IMR-90 (cell line): ENCODE data around the gene ANKRD53. TPM values are rescaled to one million over a fixed set of nuclear protein-coding genes. Genes with fewer than 3 reads are reported as not detected.

Experiments
- ATAC-seq: fragments of 200-7000 bp; cut with Tn5 transposase; 2 replicates; pipeline ENCODE4 v1.9.1; 2020; ENCODE audit warnings: low read depth, mild to moderate bottlenecking, moderate library complexity
- BruUV-seq: library from RNA; stranded (reverse); fragments of 400-500 nt; replicated peaks from 2 replicates; lab custom pipeline; 2021; lab: Mats Ljungman, UMichigan
- CTCF ChIA-PET: fragments of 300-600 bp; formaldehyde crosslinking; extraction: SDS; loops from one replicate; lab custom pipeline; 2021; ENCODE audit warnings: antibody characterized with exemption; lab: Yijun Ruan, JAX
- POLR2A ChIA-PET: fragments of 300-600 bp; sonication (Branson Sonifier 250); formaldehyde crosslinking; loops from one replicate; lab custom pipeline; 2022; ENCODE audit warnings: antibody characterized with exemption; ENCODE audit not compliant: unreplicated experiment; lab: Charles Lee
- DNase-seq: peaks from one replicate; pipeline ENCODE4 v3.0.0; 2013
- H2AFZ ChIP-seq: replicated peaks from 2 replicates; pipeline ENCODE3; 2013; ENCODE audit warnings: low read length, mild to moderate bottlenecking; ENCODE audit not compliant: poor library complexity
- H2AK5ac ChIP-seq: 2 replicates; pipeline ENCODE4 v1.6.1; 2013; ENCODE audit warnings: low read depth, low read length, inconsistent platforms
- H2AK9ac ChIP-seq: replicated peaks from 2 replicates; pipeline ENCODE3; 2013; ENCODE audit warnings: mild to moderate bottlenecking, low read depth, low read length, moderate library complexity; ENCODE audit not compliant: poor library complexity
- H2BK120ac ChIP-seq: 2 replicates; pipeline ENCODE4 v1.6.1; 2013; ENCODE audit warnings: low read depth, low read length, inconsistent platforms
- H2BK15ac ChIP-seq: 3 replicates; pipeline ENCODE4 v1.6.1; 2013; ENCODE audit warnings: low read depth, low read length, inconsistent platforms
- H2BK20ac ChIP-seq: 2 replicates; pipeline ENCODE4 v1.6.1; 2013; ENCODE audit warnings: low read depth, mild to moderate bottlenecking, inconsistent platforms, low read length, moderate library complexity
- H2BK5ac ChIP-seq: 2 replicates; pipeline ENCODE4 v1.6.1; 2013; ENCODE audit warnings: mild to moderate bottlenecking, low read depth, low read length, inconsistent platforms; ENCODE audit not compliant: poor library complexity, severe bottlenecking
- H3K14ac ChIP-seq: replicated peaks from 2 replicates; pipeline ENCODE4 v1.6.1; 2013; ENCODE audit warnings: low read depth, low read length, inconsistent platforms
- H3K18ac ChIP-seq: 2 replicates; pipeline ENCODE4 v1.6.1; 2013; ENCODE audit warnings: low read depth, low read length, control low read depth
- H3K23ac ChIP-seq: 2 replicates; pipeline ENCODE4 v1.6.1; 2013; ENCODE audit warnings: low read depth, low read length, inconsistent platforms
- H3K27ac ChIP-seq: 2 replicates; pipeline ENCODE4 v1.5.1; 2013; ENCODE audit warnings: mild to moderate bottlenecking, control low read depth, low read length; ENCODE audit not compliant: insufficient read depth
- H3K27me3 ChIP-seq: 2 replicates; pipeline ENCODE4 v1.6.1; 2013; ENCODE audit warnings: low read length; ENCODE audit not compliant: control insufficient read depth, insufficient read depth
- H3K36me3 ChIP-seq: 2 replicates; pipeline ENCODE4 v1.6.1; 2013; ENCODE audit warnings: low read length, mixed read lengths; ENCODE audit not compliant: control insufficient read depth, insufficient read depth
- H3K4ac ChIP-seq: 2 replicates; pipeline ENCODE4 v1.6.1; 2013; ENCODE audit warnings: low read depth, low read length, inconsistent platforms
- H3K4me1 ChIP-seq: 2 replicates; pipeline ENCODE4 v1.6.1; 2013; ENCODE audit warnings: low read length, mixed read lengths; ENCODE audit not compliant: control insufficient read depth, insufficient read depth
- H3K4me2 ChIP-seq: 2 replicates; pipeline ENCODE4 v1.6.1; 2013; ENCODE audit warnings: low read depth, mild to moderate bottlenecking, control low read depth, low read length, moderate library complexity
- H3K4me3 ChIP-seq: 2 replicates; pipeline ENCODE4 v1.5.1; 2013; ENCODE audit warnings: low read depth, mild to moderate bottlenecking, control low read depth, low read length, moderate library complexity; ENCODE audit not compliant: insufficient read depth
- H3K56ac ChIP-seq: 2 replicates; pipeline ENCODE4 v1.6.1; 2013; ENCODE audit warnings: low read length, inconsistent platforms; ENCODE audit not compliant: insufficient read depth; ENCODE audit errors: extremely low read depth
- H3K79me1 ChIP-seq, 2 experiments: 2 replicates each; pipeline ENCODE4 v1.6.1; 2013; ENCODE audit warnings: low read length in 2 of 2, inconsistent platforms in 1 of 2, low read depth in 1 of 2
- H3K9ac ChIP-seq: 2 replicates; pipeline ENCODE4 v1.6.1; 2013; ENCODE audit warnings: low read depth, low read length, control low read depth
- H3K9me1 ChIP-seq: 2 replicates; pipeline ENCODE4 v1.6.1; 2013; ENCODE audit warnings: low read length, inconsistent platforms; ENCODE audit not compliant: insufficient read depth
- H3K9me3 ChIP-seq: 2 replicates; pipeline ENCODE4 v1.6.1; 2013; ENCODE audit warnings: low read length; ENCODE audit not compliant: control insufficient read depth, insufficient read depth
- H4K20me1 ChIP-seq: 2 replicates; pipeline ENCODE4 v1.6.1; 2013; ENCODE audit warnings: low read length, inconsistent platforms; ENCODE audit not compliant: insufficient read depth
- H4K5ac ChIP-seq: 2 replicates; pipeline ENCODE4 v1.6.1; 2013; ENCODE audit warnings: mild to moderate bottlenecking, low read depth, low read length, control low read depth
- H4K8ac ChIP-seq, 2 experiments: 2 replicates each; pipeline ENCODE4 v1.6.1; 2013; ENCODE audit warnings: low read depth in 2 of 2, low read length in 2 of 2, control low read depth in 1 of 2, inconsistent platforms in 1 of 2
- H4K91ac ChIP-seq: 2 replicates; pipeline ENCODE4 v1.6.1; 2013; ENCODE audit warnings: low read depth, low read length, inconsistent platforms; ENCODE audit not compliant: insufficient read depth
- BHLHE40 ChIP-seq: fragments of 150-350 bp; IDR thresholded peaks from 2 replicates; pipeline ENCODE4 v1.6.1; 2016; ENCODE audit warnings: mild to moderate bottlenecking, low read depth, low read length
- CEBPB ChIP-seq: IDR thresholded peaks from 2 replicates; pipeline ENCODE4 v1.6.1; 2012; ENCODE audit warnings: low read depth, low read length, improper control_type of control experiment
- CHD1 ChIP-seq: IDR thresholded peaks from 2 replicates; pipeline ENCODE4 v1.6.1; 2012; ENCODE audit warnings: low read depth, low read length, improper control_type of control experiment
- ELK1 ChIP-seq: fragments of 150-350 bp; IDR thresholded peaks from 2 replicates; pipeline ENCODE4 v1.6.1; 2016; ENCODE audit warnings: low read depth, mild to moderate bottlenecking, low read length, moderate library complexity, borderline replicate concordance
- FOS ChIP-seq: fragments of 150-350 bp; IDR thresholded peaks from 2 replicates; pipeline ENCODE4 v1.6.1; 2016; ENCODE audit warnings: low read depth, low read length
- MAFK ChIP-seq: IDR thresholded peaks from 2 replicates; pipeline ENCODE4 v1.6.1; 2012; ENCODE audit warnings: low read depth, low read length, improper control_type of control experiment
- MAZ ChIP-seq: IDR thresholded peaks from 2 replicates; pipeline ENCODE4 v1.6.1; 2012; ENCODE audit warnings: low read depth, mild to moderate bottlenecking, low read length, improper control_type of control experiment, moderate library complexity, borderline replicate concordance
- MXI1 ChIP-seq: IDR thresholded peaks from 2 replicates; pipeline ENCODE4 v1.6.1; 2012; ENCODE audit warnings: low read depth, mild to moderate bottlenecking, low read length, moderate library complexity, borderline replicate concordance
- NFE2L2 ChIP-seq: fragments of 150-350 bp; IDR thresholded peaks from 2 replicates; pipeline ENCODE4 v1.6.1; 2016; ENCODE audit warnings: low read depth, mild to moderate bottlenecking, low read length
- POLR2A ChIP-seq: IDR thresholded peaks from 2 replicates; pipeline ENCODE4 v1.6.1; 2012; ENCODE audit warnings: mild to moderate bottlenecking, low read depth, low read length
- RAD21 ChIP-seq: IDR thresholded peaks from 2 replicates; pipeline ENCODE4 v1.6.1; 2012; ENCODE audit warnings: low read length, improper control_type of control experiment
- RCOR1 ChIP-seq: IDR thresholded peaks from 2 replicates; pipeline ENCODE4 v1.6.1; 2012; ENCODE audit warnings: mild to moderate bottlenecking, low read length, improper control_type of control experiment; ENCODE audit not compliant: insufficient replicate concordance
- RFX5 ChIP-seq: IDR thresholded peaks from 2 replicates; pipeline ENCODE4 v1.8.0; 2012; ENCODE audit warnings: low read depth, mild to moderate bottlenecking, low read length, moderate library complexity
- SMC3 ChIP-seq: fragments of 150-350 bp; IDR thresholded peaks from 2 replicates; pipeline ENCODE4 v1.6.1; 2016; ENCODE audit warnings: low read depth, mild to moderate bottlenecking, antibody characterized with exemption, low read length, moderate library complexity
- WGBS, 2 experiments: methylation state at CpG; one replicate each; pipeline versions ENCODE4 v1.1.5 to v1.1.7; 2013; ENCODE audit warnings: missing lambda C conversion rate in 2 of 2; ENCODE audit not compliant: insufficient read length in 1 of 2; ENCODE audit errors: extremely low coverage in 2 of 2; 5-methylcytosine and 5-hydroxymethylcytosine counted together
- dilution Hi-C: fragments of 300-500 bp; cut with HindIII; formaldehyde crosslinking; loops from one replicate; pipeline ENCODE4 v1.14.3; 2018; ENCODE audit warnings: low sequenced_read_pairs; ENCODE audit not compliant: unreplicated experiment
- in situ Hi-C: fragments of 300-500 bp; cut with MboI; formaldehyde crosslinking; loops from 3 replicates; pipeline ENCODE4 v1.14.3; 2019; ENCODE audit warnings: low sequenced_read_pairs, inconsistent platforms, mixed read lengths
- intact Hi-C: fragments of 100-400 bp; cut with micrococcal nuclease; formaldehyde crosslinking; loops from 2 replicates; pipeline ENCODE4 v1.10.0; 2022
- polyA plus RNA-seq, 3 experiments: library from polyadenylated mRNA; depleted of rRNA; stranded (reverse); fragments of >200 nt; gene quantifications; 2 replicates each; pipeline ENCODE4 v1.2.3, GENCODE V29; 2012; ENCODE audit warnings: low replicate concordance in 1 of 3
- total RNA-seq: library from RNA; depleted of rRNA; stranded (reverse); fragments of >200 nt; gene quantifications from 2 replicates; pipeline ENCODE4 v1.2.3, GENCODE V29; 2012

ANKRD53 gene
- total and polyA plus RNA-seq, 2 of the 4 experiments (the other 2 are of a cell fraction) = 0.54 to 1.0 TPM

DNA sequence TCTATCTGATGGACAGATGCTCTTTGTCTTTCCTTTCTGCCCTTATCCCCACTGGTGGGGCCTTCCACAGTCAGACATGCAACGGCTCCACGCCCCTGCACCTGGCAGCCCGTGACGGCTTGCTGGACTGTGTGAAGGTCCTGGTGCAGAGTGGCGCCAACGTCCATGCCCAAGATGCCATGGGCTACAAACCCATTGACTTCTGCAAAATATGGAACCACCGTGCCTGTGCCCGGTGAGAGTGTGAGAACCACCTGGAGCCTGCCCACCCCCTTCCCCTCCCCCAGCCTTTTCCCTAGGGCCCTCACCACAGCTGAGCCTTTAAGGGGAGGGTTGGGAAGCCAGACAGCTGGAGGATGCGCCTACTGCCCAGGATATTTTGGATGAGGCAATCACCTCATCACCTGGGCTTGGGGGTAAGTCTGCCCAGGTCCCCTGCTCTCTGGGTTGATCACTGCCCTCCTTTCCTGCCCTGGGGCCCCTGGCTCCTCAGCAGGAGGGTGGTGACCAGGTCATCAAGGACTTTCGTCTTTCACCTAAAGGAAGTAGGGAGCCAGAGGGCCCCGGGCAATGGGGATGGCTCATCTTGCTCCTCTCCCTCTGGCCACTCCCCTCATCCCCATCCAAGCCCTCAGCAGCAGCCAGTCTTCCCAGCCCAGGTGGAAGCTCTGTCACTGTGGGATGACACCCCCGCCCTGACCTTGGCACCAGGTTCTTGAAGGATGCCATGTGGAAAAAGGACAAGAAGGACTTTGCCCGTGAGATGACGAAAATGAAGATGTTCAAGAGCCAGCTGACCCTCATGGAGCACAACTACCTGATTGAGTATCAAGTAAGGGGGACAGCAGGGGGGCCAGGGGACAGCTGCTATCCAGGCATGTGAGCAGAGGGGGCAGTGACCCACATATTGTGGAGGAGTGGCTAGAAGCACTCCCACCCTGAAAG is 3.7 kb downstream of the ANKRD53 start:
- ATAC-seq (no peak), DNase-seq (no peak)
- Histone ChIP-seq H3K4me2 (no peak overlapping the region), H2AFZ (no peak overlapping the region), H2AK5ac (no peak overlapping the region), H2BK15ac (no peak overlapping the region), H3K4ac (no peak overlapping the region), H3K23ac (no peak overlapping the region), H4K91ac (no peak overlapping the region), H3K9me1 (0 out of 2 replicates have a peak, but pooled peaks cover 4% of the 10 kb centered on the region), H3K4me3 (no peak overlapping the region), H3K36me3 (peaks cover 12% of the 10 kb centered on the region), H3K79me1 (no peaks in the 10 kb centered on the region; a peak in 1 of 4 replicates), H3K18ac (no peak overlapping the region), H3K14ac (no peak overlapping the region), H4K8ac (no peak overlapping the region), H3K9ac (no peak overlapping the region), H2BK120ac (no peak overlapping the region), H3K4me1 (peaks cover 2% of the 10 kb centered on the region; the same call in 1 of the 2 replicates), H4K20me1 (peaks cover 5% of the 10 kb centered on the region; the same call in 1 of the 2 replicates), H3K56ac (no peak overlapping the region), H3K9me3 (no peaks in the 10 kb centered on the region), H2BK20ac (no peak overlapping the region), H2AK9ac (no peak overlapping the region), H2BK5ac (no peak overlapping the region), H4K5ac (no peak overlapping the region), H3K27me3 (no peaks in the 10 kb centered on the region), H3K27ac (no peak overlapping the region)
- POLR2A ChIA-PET = no interaction called here
- in situ Hi-C loops (loop anchor here (10.0 kb wide), 1 partner anchor 687 kb away; the partner anchor contains the start of gene SNRPG), intact Hi-C loops (no loop called here), dilution Hi-C loops (no loop called here)
- CTCF ChIA-PET = no interaction called here
- 87% methylated on average over 3 of the region's 14 CpGs; no CpG with 5 or more reads in 1 of the 2 experiments for WGBS, 2 experiments
- TF ChIP-seq SMC3 (no peak), MAFK (no peak), POLR2A (no peak), CEBPB (no peak), RAD21 (no peak), MXI1 (no peak), NFE2L2 (no peak), ELK1 (no peak), BHLHE40 (no peak), RFX5 (no peak), CHD1 (no peak), FOS (no peak), RCOR1 (no peak), MAZ (no peak)
- BruUV-seq = no TSS peak
